ENCODE results near the gene PDCD4. TPM values are rescaled to one million over a fixed set of nuclear protein-coding genes. Genes with fewer than 3 reads are reported as not detected.

The PDCD4 gene
- total RNA-seq, 6 donors from 2014 or later = 38.0 to 129 (median 57.1) TPM

DNA sequence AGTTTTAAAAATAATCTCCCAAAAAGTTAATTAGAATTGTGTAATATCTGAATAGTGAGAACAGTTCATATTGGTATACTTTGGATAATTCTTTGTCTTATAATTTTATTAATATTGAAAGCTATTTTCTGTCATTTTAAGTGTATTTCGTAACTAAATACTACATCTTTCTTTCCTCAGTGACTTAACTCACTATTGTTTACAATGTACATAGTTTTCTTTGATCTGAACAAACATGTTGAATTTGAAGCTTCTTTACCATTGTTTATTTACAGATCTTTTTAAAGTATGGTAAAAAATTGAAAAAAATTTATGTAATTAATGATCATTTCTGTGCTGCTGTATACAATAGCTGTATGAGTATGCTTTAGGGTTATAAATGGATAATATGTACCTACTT, 5.1 kb downstream of the PDCD4 start:
- Histone ChIP-seq H3K27ac (no peak overlapping the region), H3K4me1 (peaks cover 0 to 14% (median 6%) of the 10 kb centered on the region in 4 donors), H3K27me3 (no peaks in the 10 kb centered on the region), H3K36me3 (peaks cover 0 to 14% (median 0%) of the 10 kb centered on the region in 4 donors), H3K9me3 (no peaks in the 10 kb centered on the region), H3K4me3 (no peak overlapping the region)
- WGBS, 2 donors = 92 to 94% methylated on average over 1 of the region's 1 CpG
- ATAC-seq (ENCODE audit: low FRiP score in 2 of 2) = no peak
- TF ChIP-seq POLR2AphosphoS5 (IDR thresholded peaks at IDR 0.05) (no peak), POLR2A (IDR thresholded peaks at IDR 0.05) (no peak), EP300 (IDR thresholded peaks at IDR 0.05) (no peak)
- TF ChIP-seq, protein P1, sequence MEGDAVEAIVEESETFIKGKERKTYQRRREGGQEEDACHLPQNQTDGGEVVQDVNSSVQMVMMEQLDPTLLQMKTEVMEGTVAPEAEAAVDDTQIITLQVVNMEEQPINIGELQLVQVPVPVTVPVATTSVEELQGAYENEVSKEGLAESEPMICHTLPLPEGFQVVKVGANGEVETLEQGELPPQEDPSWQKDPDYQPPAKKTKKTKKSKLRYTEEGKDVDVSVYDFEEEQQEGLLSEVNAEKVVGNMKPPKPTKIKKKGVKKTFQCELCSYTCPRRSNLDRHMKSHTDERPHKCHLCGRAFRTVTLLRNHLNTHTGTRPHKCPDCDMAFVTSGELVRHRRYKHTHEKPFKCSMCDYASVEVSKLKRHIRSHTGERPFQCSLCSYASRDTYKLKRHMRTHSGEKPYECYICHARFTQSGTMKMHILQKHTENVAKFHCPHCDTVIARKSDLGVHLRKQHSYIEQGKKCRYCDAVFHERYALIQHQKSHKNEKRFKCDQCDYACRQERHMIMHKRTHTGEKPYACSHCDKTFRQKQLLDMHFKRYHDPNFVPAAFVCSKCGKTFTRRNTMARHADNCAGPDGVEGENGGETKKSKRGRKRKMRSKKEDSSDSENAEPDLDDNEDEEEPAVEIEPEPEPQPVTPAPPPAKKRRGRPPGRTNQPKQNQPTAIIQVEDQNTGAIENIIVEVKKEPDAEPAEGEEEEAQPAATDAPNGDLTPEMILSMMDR (IDR thresholded peaks at IDR 0.05) = no peak
- DNase-seq = no peak

DNA sequence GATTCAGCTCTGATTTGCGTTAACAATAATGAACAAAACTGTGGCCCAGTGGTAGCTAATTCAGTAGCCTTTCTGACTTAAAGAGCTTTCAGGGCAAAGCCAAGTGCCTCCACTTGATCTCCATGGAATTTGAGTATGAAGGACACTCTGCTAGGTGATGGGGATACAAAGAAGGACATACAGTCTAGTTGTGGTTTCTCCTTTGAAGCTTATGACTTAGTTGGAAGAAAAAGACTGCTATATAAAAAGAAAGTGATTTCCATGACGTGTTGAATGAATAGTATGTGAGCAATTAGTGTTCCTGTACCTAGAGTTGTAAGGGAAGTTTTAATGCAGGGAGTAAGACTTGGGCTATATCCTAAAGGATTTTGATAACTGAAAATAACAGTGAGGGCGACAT, 8.3 kb downstream of the PDCD4 start:
- 82 to 90% methylated on average over 3 of the region's 3 CpGs for WGBS, 2 donors
- no peaks in the 10 kb centered on the region for H3K9me3 ChIP-seq
- TF ChIP-seq, protein P1 (IDR thresholded peaks at IDR 0.05) = no peak
- no peak for TF ChIP-seq EP300 (IDR thresholded peaks at IDR 0.05)
- TF ChIP-seq POLR2AphosphoS5 (IDR thresholded peaks at IDR 0.05) = no peak
- TF ChIP-seq POLR2A (IDR thresholded peaks at IDR 0.05) = no peak
- no peaks in the 10 kb centered on the region for H3K27me3 ChIP-seq
- H3K4me1 ChIP-seq = peaks cover 0 to 5% (median 0%) of the 10 kb centered on the region in 4 donors
- DNase-seq = no peak
- no peak for ATAC-seq (ENCODE audit: low FRiP score in 2 of 2)
- H3K4me3 ChIP-seq = no peak overlapping the region
- H3K36me3 ChIP-seq = peaks cover 0 to 37% (median 2%) of the 10 kb centered on the region in 4 donors
- no peak overlapping the region for H3K27ac ChIP-seq

DNA sequence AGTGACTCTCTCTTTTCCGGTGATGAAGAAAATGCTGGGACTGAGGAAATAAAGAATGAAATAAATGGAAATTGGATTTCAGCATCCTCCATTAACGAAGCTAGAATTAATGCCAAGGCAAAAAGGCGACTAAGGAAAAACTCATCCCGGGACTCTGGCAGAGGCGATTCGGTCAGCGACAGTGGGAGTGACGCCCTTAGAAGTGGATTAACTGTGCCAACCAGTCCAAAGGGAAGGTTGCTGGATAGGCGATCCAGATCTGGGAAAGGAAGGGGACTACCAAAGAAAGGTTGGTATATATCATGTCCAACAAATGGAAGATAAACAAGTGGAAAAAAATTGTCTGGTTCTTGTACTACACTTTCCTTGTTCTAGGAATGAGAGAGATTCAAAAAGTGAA, 9.5 kb downstream of the PDCD4 start:
- H3K27ac ChIP-seq = no peak overlapping the region
- H3K27me3 ChIP-seq = no peaks in the 10 kb centered on the region
- H3K4me3 ChIP-seq = no peak overlapping the region
- TF ChIP-seq, protein P1 (IDR thresholded peaks at IDR 0.05) = no peak
- TF ChIP-seq EP300 (IDR thresholded peaks at IDR 0.05) (no peak), POLR2AphosphoS5 (IDR thresholded peaks at IDR 0.05) (no peak), POLR2A (IDR thresholded peaks at IDR 0.05) (no peak)
- H3K9me3 ChIP-seq = no peaks in the 10 kb centered on the region
- no peak for ATAC-seq (ENCODE audit: low FRiP score in 2 of 2)
- WGBS, 2 donors = 92% methylated on average over 9 of the region's 9 CpGs
- H3K36me3 ChIP-seq = peaks cover 0 to 44% (median 2%) of the 10 kb centered on the region in 4 donors
- DNase-seq = no peak
- H3K4me1 ChIP-seq = peaks cover 0 to 3% (median 0%) of the 10 kb centered on the region in 4 donors

DNA sequence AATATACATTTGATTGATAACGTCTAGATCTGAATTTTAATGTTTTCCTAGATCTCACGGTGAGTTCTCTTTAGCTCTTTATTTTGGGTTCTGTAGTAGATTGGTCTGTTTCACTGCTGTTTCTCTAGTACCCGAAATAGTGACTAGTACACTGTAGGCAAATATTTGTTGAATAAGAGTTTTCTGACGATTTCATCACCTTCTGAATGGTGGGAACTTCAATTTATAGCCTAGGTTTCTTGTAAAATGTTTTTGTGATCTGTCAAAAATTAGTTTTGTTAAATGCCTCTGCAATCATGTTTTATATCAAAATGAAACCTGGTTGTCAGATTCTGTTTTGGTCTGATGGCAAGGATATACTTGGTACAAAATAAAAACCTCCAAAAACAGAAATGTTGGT, 10.2 kb downstream of the PDCD4 start:
- DNase-seq (no peak), ATAC-seq (ENCODE audit: low FRiP score in 2 of 2) (no peak)
- no peak overlapping the region for H3K4me3 ChIP-seq
- no peaks in the 10 kb centered on the region for H3K9me3 ChIP-seq
- no peaks in the 10 kb centered on the region for H3K27me3 ChIP-seq
- 69 to 74% methylated on average over 4 of the region's 4 CpGs for WGBS, 2 donors
- H3K36me3 ChIP-seq = peaks cover 0 to 41% (median 2%) of the 10 kb centered on the region in 4 donors
- TF ChIP-seq, protein P1 (IDR thresholded peaks at IDR 0.05) = no peak
- TF ChIP-seq POLR2AphosphoS5 (IDR thresholded peaks at IDR 0.05) (no peak), POLR2A (IDR thresholded peaks at IDR 0.05) (no peak), EP300 (IDR thresholded peaks at IDR 0.05) (no peak)
- no peak overlapping the region for H3K27ac ChIP-seq
- peaks cover 0 to 3% (median 0%) of the 10 kb centered on the region in 4 donors for H3K4me1 ChIP-seq

DNA sequence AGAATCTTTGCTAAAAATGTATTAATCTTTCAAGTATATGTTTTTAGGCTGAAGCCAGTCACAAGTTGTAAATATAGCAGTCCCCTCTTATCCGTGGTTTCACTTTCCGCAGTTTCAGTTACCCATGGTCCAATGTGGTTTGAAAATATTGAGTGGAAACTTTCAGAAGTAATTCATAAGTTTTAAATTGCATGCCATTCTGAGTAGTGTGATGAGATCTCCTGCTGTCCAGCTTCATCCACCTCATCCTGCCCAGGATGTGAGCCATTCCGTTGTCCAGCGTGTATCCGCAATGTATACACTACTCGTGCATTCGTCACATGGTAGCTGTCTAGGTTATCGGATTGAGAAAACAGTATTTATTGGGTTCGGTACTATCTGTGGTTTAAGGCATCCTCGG, 12.2 kb downstream of the PDCD4 start:
- H3K4me1 ChIP-seq = peaks cover 0 to 3% (median 0%) of the 10 kb centered on the region in 4 donors
- ATAC-seq (ENCODE audit: low FRiP score in 2 of 2) = no peak

More for the DNA sequence above, 12.2 kb downstream of the PDCD4 start:
- no peaks in the 10 kb centered on the region for H3K9me3 ChIP-seq
- no peak overlapping the region for H3K4me3 ChIP-seq
- TF ChIP-seq POLR2A (IDR thresholded peaks at IDR 0.05) (no peak), EP300 (IDR thresholded peaks at IDR 0.05) (no peak), POLR2AphosphoS5 (IDR thresholded peaks at IDR 0.05) (no peak)
- TF ChIP-seq, protein P1 (IDR thresholded peaks at IDR 0.05) = no peak
- 78 to 91% methylated on average over 10 of the region's 10 CpGs for WGBS, 2 donors
- no peak for DNase-seq
- H3K27me3 ChIP-seq = no peaks in the 10 kb centered on the region
- no peak overlapping the region for H3K27ac ChIP-seq
- H3K36me3 ChIP-seq = peaks cover 0 to 55% (median 3%) of the 10 kb centered on the region in 4 donors

Data from upper lobe of left lung (tissue), 6 donors.